Activated CD8-positive, alpha-beta memory T cell treated with anti-CD3 and anti-CD28 coated beads for 48 hours (primary cell): ENCODE results near the gene ARHGAP42.
"Not testable (repeated sequence)": the region's sequence is repeated elsewhere in the genome, so short reads cannot be mapped to it uniquely, and the experiment has no call there.

ENCODE experiments used
- DNase-seq, 3 experiments: peaks; one replicate each; pipeline ENCODE4 v3.0.0-alpha.2; 2020; ENCODE audit warnings: low read depth in 2 of 3, low spot score in 2 of 3

Gene ARHGAP42, protein sequence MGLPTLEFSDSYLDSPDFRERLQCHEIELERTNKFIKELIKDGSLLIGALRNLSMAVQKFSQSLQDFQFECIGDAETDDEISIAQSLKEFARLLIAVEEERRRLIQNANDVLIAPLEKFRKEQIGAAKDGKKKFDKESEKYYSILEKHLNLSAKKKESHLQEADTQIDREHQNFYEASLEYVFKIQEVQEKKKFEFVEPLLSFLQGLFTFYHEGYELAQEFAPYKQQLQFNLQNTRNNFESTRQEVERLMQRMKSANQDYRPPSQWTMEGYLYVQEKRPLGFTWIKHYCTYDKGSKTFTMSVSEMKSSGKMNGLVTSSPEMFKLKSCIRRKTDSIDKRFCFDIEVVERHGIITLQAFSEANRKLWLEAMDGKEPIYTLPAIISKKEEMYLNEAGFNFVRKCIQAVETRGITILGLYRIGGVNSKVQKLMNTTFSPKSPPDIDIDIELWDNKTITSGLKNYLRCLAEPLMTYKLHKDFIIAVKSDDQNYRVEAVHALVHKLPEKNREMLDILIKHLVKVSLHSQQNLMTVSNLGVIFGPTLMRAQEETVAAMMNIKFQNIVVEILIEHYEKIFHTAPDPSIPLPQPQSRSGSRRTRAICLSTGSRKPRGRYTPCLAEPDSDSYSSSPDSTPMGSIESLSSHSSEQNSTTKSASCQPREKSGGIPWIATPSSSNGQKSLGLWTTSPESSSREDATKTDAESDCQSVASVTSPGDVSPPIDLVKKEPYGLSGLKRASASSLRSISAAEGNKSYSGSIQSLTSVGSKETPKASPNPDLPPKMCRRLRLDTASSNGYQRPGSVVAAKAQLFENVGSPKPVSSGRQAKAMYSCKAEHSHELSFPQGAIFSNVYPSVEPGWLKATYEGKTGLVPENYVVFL

DNA sequence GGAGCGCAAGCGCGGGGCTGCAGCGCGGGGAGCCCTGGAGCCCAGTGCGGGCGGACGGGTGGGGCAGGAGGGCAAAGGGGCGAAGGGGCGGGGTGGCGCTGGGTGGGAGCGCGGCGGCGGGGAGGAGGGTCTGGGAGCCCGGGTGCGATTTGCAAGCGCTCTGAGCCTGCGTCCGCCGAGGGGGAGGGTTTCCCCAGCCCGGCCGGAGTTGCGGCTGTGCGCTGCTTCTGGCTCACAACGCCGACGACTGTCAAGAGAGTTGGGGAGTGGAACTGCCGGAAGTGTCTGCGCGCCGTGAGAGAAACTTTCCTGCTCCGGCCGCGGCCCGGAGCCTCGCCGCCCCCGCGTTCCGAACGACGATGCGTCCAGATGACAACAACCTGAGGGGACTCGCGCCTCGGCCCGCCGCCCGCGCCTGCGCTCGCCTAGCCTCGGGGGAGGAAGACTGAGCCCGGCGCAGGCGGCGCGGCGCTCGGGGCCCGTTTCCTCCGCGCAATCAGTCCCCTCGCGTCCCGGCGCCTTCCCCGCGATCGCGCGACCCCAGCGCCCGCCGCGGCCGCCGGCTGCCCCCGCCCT is at the start of gene ARHGAP42:
TSS of gene ARHGAP42 (plus strand) at position 235 of the 576 bp plus-strand sequence. CDS start 391 bp downstream, outside the sequence.
- DNase-seq: peak in 2 of 3 experiments; percentile 11

GRCh38 chr11:100637706-100638105 is 49.4 kb upstream of the ARHGAP42 start:
- no peak for DNase-seq

DNA sequence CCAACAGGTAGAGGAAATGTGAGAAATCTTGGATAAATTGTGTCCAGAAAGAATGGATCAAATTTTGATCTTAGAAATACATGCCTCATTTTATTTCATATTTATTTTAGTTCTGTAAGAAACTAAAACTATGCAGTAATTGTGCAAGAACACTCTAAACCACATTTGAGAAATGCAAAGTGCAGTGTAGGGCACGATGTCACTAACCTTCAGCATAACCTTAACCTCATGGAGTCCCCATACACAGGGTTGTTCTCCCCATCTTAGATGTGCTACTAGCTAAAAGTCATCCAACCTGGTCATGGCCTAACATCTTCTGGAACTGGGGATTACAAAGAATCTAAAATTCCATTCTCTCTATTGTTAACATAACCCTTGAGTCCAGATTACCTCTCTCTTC is 48.4 kb upstream of the ARHGAP42 start:
- DNase-seq: no peak

DNA sequence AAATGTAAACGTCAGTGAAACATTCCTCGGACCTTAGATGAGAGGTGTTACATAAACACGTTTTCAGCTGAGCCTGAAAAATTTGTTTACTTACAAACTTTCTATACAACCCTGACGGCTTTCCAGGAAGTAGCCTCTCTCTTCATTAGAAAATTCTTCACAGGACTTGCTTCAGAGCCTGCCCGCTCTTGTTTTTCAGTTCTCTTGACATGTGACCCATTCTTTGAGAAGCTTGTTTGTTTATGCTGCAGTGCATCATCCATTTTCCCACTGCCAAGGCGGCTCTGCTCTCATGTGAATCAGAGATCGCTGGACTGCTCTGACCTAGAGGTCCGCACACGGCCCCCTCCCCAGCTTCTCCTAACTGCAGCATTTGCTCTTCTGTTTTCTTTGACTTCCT is 47.9 kb upstream of the ARHGAP42 start:
- no peak for DNase-seq

DNA sequence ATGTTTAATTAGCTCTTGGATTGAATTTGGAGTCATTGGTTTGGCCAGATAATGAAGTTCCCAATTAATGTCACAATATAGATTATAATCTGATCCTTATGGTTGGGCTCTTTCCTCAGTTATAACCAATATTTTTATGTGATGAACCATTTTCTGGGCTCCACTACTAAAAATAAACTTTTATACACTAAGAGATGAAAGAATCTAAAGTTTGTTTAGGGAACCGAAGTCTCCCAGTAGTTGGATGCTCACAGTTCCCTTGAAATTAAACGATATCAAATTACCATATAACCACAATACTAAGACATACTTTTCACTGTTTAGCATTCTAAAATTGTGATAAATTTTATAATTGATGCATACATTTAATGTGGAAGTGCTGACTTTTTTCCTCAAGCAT is 47.0 kb upstream of the ARHGAP42 start:
- no peak for DNase-seq

DNA sequence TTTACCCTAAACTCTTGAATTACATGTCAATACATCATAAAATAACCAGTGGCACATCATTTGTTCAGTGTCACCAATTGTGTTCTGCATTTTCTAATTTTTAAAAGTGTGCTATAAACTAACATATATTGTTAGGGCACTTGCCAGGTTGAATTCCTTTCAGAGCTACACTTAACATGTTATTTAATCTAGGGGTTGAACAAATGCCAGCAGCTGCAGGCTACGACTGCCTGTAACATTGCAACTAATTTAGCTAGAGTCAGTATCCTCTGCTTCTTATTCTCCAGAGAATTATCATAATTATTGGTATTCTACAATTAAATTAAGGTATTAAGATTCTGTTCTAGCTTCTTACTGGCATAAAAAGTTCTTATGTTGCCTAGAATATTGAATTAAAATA is 46.4 kb upstream of the ARHGAP42 start:
- no peak for DNase-seq

- no peak for DNase-seq
Measured at GRCh38 chr11:100641456-100641855, 45.6 kb upstream of the ARHGAP42 start.

GRCh38 chr11:100646545-100646944 is 40.5 kb upstream of the ARHGAP42 start:
- no peak for DNase-seq

- no peak for DNase-seq
Measured at GRCh38 chr11:100647861-100648260, 39.2 kb upstream of the ARHGAP42 start.

DNA sequence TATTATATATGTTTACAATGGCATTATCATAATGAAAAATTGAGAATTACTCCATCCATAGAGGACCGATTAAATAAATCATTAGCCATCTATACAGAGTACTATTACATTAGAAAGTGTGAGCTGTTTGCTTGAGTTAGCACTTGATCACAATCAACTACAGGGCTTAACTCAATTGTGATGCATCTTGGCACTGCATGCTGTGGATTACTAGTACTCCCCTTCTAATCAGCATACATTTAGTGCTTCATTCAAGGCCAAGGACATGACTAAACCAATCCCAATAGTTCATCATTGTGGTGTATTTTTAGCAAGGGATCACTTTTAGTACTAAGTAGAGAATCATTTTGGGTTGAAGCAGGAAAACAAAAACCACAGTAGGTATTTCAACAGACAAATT is 23.5 kb upstream of the ARHGAP42 start:
- DNase-seq: no peak

DNA sequence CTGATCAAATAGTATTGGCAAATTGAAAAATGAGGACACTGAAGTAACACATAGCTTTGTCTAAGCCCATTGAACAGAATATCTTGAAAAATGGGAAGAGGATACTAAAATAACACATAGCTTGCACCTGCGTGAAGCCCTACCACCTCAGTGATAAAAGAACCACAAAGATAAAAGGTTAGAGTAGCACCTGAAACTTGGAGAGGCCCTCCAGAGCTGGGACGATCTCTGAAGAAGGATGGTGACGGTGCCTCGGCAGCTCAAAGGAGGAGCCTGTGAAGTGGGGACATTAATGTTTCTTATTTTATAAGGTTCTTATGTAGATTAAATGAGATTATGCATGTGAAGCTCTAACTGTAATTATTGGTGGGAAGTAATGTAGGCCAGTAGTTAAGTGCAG is 23.1 kb upstream of the ARHGAP42 start:
- no peak for DNase-seq

- not testable (repeated sequence) for DNase-seq
Measured at GRCh38 chr11:100666816-100667215, 20.3 kb upstream of the ARHGAP42 start.

DNA sequence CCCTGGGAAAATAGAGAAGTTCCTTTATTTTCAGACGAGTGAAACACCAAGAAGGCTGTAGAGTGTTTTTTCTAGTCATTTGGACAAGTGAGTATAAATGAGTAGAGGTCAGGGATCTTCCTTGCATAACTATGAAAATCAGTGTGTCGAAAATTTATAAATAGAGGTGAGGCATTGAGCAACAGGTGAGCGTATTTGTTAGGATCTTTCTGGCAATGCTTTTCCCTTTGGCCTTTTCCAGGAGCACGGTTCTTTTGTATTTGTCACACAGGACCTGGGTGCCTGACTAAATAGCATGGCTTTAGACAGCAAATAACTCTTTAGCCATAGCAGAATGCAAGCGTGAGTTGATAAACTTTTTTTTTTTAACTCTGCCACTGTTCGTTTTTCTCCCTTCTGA is 19.6 kb upstream of the ARHGAP42 start:
- no peak for DNase-seq

GRCh38 chr11:100670140-100670539 is 16.9 kb upstream of the ARHGAP42 start:
- no peak for DNase-seq

- DNase-seq: no peak
Measured at GRCh38 chr11:100671471-100671870, 15.6 kb upstream of the ARHGAP42 start.

GRCh38 chr11:100672498-100673033 is 14.5 kb upstream of the ARHGAP42 start:
- no peak for DNase-seq

GRCh38 chr11:100673063-100673462 is 14.0 kb upstream of the ARHGAP42 start:
- DNase-seq: no peak

DNA sequence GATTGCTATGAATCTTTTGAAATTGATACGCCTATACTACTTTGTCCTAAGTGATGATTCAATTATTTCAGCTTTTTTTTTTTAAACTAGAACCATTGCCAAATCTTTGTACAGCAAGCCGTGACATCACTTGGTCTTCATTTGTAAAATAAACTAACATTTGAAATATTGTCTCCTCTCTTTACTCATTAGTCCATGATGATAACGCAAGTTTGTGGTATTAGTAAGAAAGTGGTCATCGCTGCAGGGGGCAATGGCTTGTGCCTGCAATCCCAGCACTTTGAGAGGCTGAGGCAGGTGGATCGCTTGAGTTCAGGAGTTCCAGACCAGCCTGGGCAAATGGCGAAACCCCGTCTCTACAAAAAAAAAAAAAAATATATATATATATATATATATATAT is 12.9 kb upstream of the ARHGAP42 start:
- no peak for DNase-seq

DNA sequence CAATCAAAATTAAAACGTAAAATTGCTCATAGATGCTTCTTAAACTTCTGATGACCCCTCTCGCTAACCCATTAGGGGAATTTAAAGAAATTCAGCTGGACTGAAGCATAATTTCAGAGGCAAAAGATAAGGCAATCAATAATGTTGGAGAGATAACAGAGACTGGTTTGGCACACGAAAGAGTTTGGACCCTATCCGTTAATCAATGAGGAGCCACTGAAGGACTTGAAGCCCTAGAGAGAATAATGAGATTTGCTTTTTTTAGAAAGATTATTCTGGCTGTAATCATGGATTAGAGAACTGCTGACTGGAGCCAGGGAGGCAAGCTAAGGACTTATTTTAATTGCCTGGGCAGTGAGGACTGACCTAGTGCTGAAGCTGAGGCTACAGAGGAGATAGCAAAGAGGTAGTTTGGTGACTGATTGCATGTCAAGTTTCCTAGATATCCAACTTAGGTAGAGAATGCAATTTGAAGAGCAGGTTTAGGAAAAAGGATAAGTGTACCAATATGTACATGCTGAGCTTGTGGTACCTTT is 11.9 kb upstream of the ARHGAP42 start:
- no peak for DNase-seq

DNA sequence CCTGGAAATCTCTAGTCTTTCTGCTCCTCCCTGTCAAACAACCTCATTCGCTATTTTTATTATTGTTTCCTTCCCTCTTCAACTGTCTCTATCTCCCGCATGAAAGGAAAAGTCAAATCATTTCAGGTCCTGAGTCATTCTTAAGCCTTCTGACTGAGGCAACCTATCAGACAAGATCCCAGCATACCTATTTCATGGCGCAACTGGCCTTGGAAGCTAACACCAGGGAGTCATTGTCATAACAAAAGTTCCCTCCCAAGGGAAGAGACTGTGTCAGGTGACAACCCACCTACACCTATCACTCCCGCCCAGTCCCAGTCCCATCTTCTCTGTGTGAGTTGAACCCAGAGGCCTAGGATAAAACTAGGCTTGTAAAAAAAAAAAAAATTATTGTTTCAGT is 10.2 kb upstream of the ARHGAP42 start:
- no peak for DNase-seq

DNA sequence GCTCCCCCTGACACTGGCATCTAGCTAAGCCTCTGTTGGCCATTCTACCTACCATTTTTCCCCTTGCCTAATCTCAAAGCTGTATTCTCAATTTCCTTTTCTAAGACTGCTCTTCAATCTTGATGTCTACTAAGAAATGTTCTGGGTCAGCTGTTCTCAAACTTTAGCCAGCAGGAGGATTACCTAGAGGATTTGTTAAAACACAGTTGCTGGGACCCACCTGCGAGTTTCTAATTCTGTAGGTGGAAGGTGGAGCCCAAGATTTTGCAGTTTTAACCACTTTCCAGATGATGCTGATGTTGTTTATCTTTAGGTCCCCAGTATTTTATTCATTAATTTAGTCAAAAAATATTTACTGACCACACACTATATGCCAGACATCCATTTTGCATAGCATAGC is 9.3 kb upstream of the ARHGAP42 start:
- DNase-seq: no peak
